ENCODE results near the gene RAC3.

Gene RAC3

GRCh38 chr17:82058855-82059249 is 27.4 kb downstream of the RAC3 start:
- DNase-seq, result no peak

DNA sequence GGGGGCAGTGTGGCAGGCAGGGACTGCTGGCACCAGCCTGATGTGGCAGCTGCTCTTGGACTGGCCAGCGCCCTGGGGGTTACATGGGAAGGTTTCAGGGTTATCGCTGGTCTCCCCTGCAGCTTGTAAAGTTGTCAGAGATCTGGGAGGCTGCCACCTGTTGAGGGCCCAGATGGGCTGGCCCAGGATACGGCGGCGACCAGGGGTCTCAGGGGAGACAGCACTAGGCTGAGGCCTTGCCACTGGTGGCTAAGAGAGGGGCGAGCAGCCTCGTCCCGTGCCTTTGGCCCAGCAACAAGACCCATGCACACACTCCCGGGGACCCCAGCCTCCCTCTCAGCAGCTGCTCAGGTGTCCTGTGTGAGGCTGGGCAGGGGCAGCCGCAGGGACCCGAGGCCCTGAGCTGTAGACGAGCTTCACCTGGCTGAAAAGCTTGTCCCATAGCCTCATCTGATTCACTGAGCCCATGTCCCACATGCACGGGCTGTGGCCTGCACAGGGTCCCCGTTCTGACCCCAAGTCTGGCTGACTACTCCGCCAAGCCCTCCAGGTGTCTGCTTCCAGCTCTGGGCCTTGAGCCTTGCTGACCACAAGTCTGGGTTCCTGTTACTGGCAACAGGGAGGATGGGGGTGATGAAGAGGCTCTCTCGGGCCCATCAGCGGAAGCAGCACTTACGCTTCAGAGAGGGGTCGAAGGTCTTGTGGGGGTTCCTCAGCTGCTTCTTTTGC is 28.0 kb downstream of the RAC3 start:
- DNase-seq, result no peak

GRCh38 chr17:82060001-82060380 is 28.5 kb downstream of the RAC3 start:
- no peak for DNase-seq

- no peak for DNase-seq
These were observed 29.1 kb downstream of the RAC3 start for GRCh38 chr17:82060614-82061013.

GRCh38 chr17:82061047-82061925 is 29.8 kb downstream of the RAC3 start:
- DNase-seq, result no peak

GRCh38 chr17:82062076-82062983 is 30.9 kb downstream of the RAC3 start:
- no peak for DNase-seq

DNA sequence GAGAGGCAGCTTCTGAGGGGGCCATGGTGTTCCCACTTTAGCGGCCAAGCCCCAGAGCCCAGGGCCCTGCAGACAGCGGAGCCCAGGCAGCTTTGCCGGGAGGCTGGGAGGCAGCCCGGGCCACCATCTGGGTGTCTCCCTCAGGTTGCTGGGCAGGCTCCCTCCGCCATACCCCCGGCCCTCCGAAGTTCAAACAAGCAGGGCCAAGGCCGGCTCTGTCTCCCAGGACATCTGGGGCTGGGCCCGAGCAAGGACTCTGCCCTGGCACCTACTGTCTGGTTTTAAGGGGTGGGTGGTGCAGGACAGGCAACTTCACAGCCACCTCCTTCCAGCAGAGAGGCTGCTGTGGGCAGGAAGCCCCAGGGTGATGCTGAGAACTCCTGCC is 31.5 kb downstream of the RAC3 start:
- DNase-seq, result no peak

DNA sequence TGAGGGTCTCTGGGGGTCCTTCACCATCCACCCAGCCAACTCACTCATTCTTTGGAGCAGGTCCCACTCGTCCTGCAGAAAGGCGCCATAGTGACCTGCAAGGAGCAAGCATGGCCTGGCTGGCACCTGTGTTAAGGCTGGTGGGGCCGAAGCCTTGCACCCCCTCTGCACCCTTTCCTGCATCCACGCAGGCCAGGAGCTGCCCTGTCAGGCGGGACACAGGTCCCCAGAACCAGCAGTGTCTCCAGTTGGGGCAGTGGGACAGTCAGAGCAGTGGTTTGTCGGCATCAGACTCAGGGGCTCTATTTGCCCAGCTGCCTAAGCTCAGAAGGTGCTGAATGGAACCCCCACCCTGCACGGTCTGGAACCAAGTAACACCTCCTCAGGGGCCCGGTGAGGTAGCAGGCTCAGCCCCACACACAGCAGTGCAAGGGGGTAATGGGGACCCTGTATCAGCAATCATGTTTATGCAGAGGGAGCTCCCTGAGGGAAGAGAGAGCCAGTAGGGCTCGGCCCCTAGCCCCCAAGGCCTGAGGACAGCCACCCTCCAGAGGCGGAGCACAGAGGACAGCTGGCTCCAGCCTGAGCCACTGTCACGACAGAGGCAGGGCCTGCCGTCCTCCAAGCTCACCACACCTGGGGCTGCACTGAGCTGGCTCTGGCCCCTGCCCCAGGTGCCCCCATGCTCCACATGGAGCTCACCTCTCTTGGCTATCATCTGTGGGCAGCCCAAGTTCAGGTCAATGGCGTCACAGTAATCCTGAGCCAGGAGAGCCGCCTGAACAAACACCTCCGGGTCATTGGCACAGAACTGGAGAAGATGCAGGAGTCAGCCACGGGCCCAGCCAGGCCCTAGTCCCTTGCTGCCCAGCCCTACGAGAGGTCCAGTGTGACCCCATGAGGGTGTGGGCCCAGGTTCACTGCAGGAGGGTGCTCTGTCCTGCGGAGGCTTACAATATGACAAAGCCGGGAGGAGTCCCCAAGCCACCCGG is 32.2 kb downstream of the RAC3 start:
- DNase-seq, result no peak

DNA sequence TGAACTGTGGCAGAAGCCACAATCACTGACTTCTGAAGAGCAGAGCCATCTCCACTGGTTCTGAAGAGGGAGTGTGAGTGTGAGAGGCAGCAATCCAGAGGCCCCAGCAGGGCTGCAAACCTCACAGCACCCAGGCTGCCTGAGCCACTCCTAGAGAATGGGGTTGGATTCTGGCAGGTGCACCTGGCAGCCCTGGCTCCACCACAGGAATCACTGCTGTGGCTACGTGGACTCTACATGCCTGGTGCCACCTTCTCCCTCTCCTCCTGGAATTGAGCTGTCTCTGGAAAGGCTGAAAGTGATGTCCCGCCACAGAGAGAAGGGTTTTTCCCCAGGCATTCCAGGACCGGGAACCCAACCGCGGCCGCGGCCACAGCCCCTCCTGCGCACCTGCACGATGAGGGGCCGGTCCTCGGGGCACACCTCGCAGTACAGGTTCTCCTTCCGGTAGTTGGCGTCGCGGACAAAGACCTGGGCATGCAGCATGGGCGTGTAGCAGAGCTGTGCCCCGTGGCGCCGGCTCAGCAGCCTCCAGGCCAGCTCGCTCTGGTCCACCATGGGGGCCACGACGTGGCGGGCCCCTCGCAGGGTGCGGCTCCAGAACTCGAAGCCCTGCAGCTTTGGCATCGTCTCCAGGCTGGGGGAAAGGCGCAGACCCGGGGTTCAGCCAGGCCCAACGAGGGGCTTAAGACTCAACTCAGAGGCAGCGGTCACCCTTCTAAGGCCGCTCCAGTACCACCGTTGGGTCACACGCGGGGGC is 33.1 kb downstream of the RAC3 start:
- DNase-seq, result no peak

GRCh38 chr17:82065193-82065637 is 33.7 kb downstream of the RAC3 start:
- no peak for DNase-seq

GRCh38 chr17:82065638-82066303 is 34.3 kb downstream of the RAC3 start, which contains the start of gene DUS1L:
DUS1L (minus strand) TSS chr17:82065804; CDS start chr17:82065059, 745 bp downstream.
- no peak for DNase-seq

- DNase-seq, result no peak
These were observed 39.1 kb downstream of the RAC3 start for GRCh38 chr17:82070611-82071010.

DNA sequence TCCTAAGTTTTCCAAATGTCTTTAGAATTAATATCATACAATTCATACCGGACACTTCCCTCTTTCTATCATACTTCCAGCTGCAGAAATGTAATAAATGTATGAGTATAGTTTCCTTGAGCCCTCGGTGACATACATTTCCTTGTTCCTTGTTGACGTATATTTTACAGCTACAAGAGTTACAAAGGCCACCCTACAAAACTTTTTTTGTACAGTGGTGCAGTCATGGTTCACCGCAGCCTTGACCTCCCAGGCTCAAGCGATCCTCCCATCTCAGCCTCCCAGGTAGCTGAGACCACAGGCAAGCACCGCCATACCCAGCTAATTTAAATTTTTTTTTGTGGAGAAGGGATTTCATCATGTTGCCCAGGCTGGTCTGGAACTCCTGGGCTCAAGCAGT is 41.3 kb downstream of the RAC3 start:
- DNase-seq, result no peak

- no peak for DNase-seq
These were observed 42.0 kb downstream of the RAC3 start for GRCh38 chr17:82073446-82073845.

DNA sequence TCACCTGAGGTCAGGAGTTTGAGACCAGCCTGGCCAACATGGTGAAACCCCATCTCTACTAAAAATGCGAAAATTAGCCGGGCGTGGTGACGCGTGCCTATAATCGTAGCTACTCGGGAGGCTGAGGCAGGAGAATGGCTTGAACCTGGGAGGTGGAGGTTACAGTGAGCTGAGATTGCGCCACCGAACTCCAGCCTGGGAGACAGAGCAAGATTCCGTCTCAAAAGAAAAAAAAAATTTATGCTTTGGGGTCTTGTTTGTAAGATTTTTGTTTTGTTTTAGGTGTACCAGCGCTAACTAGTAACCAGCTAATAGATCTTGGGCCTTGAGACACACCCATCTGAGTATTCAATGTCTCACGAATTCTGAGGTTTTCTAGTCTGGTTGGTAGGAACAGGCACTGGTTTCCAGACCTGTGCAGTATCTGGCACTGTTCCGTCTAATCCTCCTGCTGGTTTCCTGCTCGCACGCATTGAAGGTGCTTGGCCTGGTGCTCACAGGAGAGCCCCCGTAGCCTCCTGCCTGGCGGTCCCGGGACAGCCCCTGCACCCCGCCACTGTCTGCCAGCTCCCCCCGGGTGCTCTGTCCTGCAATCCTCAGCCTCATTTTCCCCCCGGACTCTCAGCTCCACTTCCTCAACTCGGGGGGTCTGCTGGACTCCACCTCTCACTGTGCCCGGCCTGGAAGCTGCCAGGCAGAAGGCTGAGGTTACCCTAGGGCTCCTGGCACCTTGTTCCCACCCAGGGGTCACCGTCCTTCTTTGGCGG is 44.7 kb downstream of the RAC3 start:
- DNase-seq, result no peak

DNA sequence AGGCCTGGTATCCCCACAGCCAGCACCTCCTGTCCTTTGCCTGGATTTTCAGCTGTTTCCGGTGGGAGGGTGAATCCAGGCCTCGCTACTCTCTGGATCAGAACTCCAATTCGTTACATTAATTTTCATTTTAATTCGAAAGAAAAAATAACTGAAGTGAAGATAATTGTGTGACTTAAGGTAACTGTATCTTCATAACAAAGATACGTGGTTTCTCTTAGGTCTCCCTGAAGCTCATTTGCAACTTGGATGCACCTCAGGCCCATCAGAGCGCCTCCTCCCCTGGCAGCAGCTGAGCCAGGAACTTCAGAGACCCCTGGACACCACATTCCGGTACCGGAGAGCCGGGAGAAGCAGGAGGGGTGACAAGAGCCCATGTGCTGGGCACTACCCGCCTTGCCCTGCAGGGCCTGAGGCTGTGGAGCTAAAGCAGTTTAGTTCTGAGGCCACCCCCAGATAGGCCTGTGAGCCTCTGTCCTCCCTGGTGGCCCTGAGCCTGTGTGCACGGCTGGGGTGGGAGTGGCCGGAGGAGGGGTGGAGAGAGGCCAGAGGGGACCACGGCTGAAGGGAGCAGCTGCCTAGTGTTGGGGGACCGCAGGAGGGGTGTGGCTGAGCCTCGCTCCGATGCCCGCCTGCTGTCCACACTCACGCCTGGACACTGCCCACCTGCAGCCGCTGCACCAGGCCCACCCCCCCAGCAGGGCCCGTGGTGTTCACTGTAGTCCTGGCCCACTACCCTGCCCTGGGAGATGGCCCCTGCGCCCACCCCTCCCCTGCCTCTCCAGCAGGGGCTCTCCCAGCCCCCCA is 45.5 kb downstream of the RAC3 start:
- no peak for DNase-seq

- no peak for DNase-seq
These were observed 46.3 kb downstream of the RAC3 start for GRCh38 chr17:82077617-82078358.

- DNase-seq, result no peak
These were observed 47.0 kb downstream of the RAC3 start for GRCh38 chr17:82078433-82078832.
